Epithelial cell of esophagus (primary cell): ENCODE measurements around the gene KRT33B.
A peak's percentile ranks its signal among the peaks of the same experiment; 100 is the strongest.
"Not testable (repeated sequence)": the region's sequence is repeated elsewhere in the genome, so short reads cannot be mapped to it uniquely, and the experiment has no call there.

Experiments
- DNase-seq: peaks from one replicate; pipeline ENCODE4 v3.0.0; 2010; ENCODE audit warnings: low read depth
- H3K4me3 ChIP-seq: 2 replicates; pipeline ENCODE4 v1.5.1; 2011; ENCODE audit warnings: mild to moderate bottlenecking, low read length, control low read depth
- TF ChIP-seq, protein P1 (sequence below): IDR thresholded peaks from 2 replicates; pipeline ENCODE4 v1.5.1; 2011; ENCODE audit warnings: low read depth, mild to moderate bottlenecking, low read length, control low read depth, inconsistent platforms; ENCODE audit not compliant: insufficient read depth; ENCODE audit errors: missing control alignments

The KRT33B gene

DNA sequence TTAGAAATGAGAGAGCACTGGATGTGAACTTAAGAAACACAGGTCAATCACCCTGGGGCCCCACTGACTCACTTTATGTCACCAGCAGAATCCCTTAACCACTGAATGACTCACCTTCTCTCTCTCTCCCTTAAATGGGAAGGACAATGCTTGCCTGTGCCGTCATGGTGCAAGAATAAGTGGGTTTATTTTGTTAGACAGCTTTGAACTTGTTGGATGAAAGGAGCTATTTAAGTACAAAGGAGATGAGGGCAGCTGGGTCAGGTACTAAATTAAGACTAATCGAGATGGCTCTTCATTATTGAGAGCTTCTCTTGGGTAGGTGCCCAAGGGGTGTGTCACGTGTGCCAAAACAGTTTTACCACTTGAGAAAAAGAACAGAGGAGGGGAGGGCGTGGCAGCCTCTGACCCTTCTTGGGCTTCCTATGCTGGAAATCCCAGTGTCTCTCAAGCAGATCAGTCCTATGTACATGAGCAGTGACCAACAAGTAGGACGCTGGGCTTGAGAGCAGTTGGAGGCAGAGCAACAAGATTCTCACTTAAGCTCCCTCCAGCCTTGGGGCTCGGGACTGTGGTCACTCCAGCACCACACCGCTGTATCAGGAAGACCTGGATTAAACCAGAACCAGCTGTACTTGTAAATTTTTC lies 34.5 kb upstream of the KRT33B start:
- no peak overlapping the region for H3K4me3 ChIP-seq
- peak; percentile 99 for DNase-seq
- TF ChIP-seq, protein P1, sequence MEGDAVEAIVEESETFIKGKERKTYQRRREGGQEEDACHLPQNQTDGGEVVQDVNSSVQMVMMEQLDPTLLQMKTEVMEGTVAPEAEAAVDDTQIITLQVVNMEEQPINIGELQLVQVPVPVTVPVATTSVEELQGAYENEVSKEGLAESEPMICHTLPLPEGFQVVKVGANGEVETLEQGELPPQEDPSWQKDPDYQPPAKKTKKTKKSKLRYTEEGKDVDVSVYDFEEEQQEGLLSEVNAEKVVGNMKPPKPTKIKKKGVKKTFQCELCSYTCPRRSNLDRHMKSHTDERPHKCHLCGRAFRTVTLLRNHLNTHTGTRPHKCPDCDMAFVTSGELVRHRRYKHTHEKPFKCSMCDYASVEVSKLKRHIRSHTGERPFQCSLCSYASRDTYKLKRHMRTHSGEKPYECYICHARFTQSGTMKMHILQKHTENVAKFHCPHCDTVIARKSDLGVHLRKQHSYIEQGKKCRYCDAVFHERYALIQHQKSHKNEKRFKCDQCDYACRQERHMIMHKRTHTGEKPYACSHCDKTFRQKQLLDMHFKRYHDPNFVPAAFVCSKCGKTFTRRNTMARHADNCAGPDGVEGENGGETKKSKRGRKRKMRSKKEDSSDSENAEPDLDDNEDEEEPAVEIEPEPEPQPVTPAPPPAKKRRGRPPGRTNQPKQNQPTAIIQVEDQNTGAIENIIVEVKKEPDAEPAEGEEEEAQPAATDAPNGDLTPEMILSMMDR = no peak

DNA sequence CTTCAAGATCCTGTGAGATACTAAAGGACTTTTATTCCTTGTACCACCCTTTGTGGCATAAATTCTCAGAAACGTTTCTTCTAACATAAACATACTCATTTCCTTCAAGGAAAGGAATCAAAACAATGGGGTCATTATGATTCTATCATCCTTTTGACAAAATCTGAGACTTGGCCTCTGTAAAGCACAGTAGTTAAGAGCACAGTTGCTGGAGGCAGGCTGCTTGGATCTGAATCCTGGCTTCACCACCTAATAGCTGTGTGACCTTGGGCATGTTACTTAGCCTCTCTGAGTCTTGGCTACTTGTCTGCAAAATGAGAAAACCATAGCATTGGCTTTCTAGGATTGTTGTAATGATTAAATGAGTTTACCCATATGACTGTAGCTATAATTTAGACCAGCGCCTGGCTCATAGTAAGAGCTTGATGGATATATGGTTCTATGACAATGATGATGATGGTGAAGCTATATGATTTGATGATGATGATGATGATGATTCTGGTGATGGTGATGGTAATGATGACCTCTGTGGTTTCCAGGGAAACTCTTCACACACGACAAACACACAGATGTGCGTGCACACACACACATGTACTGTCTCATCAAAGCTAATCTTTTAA lies 33.9 kb upstream of the KRT33B start:
- TF ChIP-seq, protein P1 = no peak
- DNase-seq = no peak
- no peak overlapping the region for H3K4me3 ChIP-seq

- TF ChIP-seq, protein P1 = no peak
- DNase-seq = no peak
Observed at GRCh38 chr17:41402161-41402560, 32.5 kb upstream of the KRT33B start.

GRCh38 chr17:41396996-41397660 lies 27.5 kb upstream of the KRT33B start, which contains the start of gene KRT31:
Gene KRT31 (minus strand): TSS chr17:41397608. CDS start chr17:41397539, 69 bp downstream.
- H3K4me3 ChIP-seq = no peak within 1 kb of the TSS
- DNase-seq = no peak
- TF ChIP-seq, protein P1 = no peak

More at GRCh38 chr17:41402161-41402560, 32.5 kb upstream of the KRT33B start:
- H3K4me3 ChIP-seq = no peak overlapping the region

DNA sequence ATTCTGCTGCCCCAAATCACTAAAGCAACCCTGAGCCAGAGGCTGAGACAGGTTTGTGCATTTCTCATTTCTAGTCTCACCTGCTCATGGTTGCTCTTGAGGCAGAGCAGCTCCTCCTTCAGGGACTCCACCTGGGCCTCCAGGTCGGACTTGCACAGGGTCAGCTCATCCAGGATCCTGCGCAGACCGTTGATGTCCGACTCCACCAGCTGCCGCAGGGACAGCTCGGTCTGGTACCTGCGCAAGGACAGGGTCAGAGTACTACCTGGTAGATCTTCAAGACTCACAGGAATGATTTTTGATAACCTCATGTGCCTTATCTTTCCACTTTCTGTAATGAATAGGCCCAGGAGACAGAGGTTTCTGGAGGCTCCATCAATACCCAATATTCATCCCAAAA lies 26.7 kb upstream of the KRT33B start:
- TF ChIP-seq, protein P1 = no peak
- H3K4me3 ChIP-seq = no peak overlapping the region
- DNase-seq = no peak

DNA sequence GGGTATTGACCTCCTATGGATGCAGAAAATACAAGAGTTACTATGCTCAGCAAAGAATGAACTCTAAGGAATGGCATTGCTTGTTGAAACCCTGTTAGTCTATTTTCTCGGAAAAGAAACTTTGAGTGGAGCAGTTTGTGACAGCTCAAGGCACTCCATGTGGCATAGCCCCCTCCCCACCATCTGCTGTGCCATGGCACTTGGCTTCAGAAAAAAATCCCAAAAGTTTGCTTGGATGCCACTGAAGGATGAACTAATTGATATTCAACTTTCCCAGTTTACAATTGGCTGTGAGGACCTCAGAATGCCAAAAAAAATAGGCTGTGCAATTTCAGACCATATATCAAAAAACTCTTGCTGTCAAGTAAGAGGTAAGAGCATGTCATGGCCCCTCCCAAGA lies 26.0 kb upstream of the KRT33B start:
- DNase-seq = no peak
- TF ChIP-seq, protein P1 = no peak
- no peak overlapping the region for H3K4me3 ChIP-seq

GRCh38 chr17:41395044-41395443 lies 25.4 kb upstream of the KRT33B start:
- not testable (repeated sequence) for DNase-seq, H3K4me3 ChIP-seq
